VCaP (cell line): Measurements from ENCODE around the gene NOBOX.

ENCODE experiments used
- H3K27ac ChIP-seq: fragments of 450-650 bp; 2 replicates; pipeline ENCODE4 v1.5.1; 2017
- CTCF ChIP-seq: fragments of 450-650 bp; conservative IDR thresholded peaks from 2 replicates; pipeline ENCODE4 v1.5.1; 2017; ENCODE audit warnings: mild to moderate bottlenecking, moderate library complexity

NOBOX gene

GRCh38 chr7:144404946-144405345 lies 1.5 kb upstream of the NOBOX start:
- TF ChIP-seq CTCF = no peak
- no peak overlapping the region for H3K27ac ChIP-seq

- no peak for TF ChIP-seq CTCF
These were observed 391 bp downstream of the NOBOX start for GRCh38 chr7:144403102-144403501.

GRCh38 chr7:144401490-144401889 lies 2.0 kb downstream of the NOBOX start:
- TF ChIP-seq CTCF = no peak
- H3K27ac ChIP-seq = no peak overlapping the region

More at GRCh38 chr7:144403102-144403501, 391 bp downstream of the NOBOX start:
- no peak overlapping the region for H3K27ac ChIP-seq

- TF ChIP-seq CTCF = no peak
- no peak overlapping the region for H3K27ac ChIP-seq
These were observed 3.5 kb downstream of the NOBOX start for GRCh38 chr7:144399946-144400345.

GRCh38 chr7:144398911-144399310 lies 4.6 kb downstream of the NOBOX start:
- no peak overlapping the region for H3K27ac ChIP-seq
- TF ChIP-seq CTCF = no peak

GRCh38 chr7:144398291-144398690 lies 5.2 kb downstream of the NOBOX start:
- H3K27ac ChIP-seq = no peak overlapping the region
- TF ChIP-seq CTCF = no peak

- no peak overlapping the region for H3K27ac ChIP-seq
- TF ChIP-seq CTCF = no peak
These were observed 6.4 kb downstream of the NOBOX start for GRCh38 chr7:144397086-144397485.

- peak; percentile 88 for TF ChIP-seq CTCF
- H3K27ac ChIP-seq = peak overlapping the region; percentile 93
These were observed 11.7 kb downstream of the NOBOX start for GRCh38 chr7:144391823-144392255.
